ENCODE measurements around the gene SART3.

DNA sequence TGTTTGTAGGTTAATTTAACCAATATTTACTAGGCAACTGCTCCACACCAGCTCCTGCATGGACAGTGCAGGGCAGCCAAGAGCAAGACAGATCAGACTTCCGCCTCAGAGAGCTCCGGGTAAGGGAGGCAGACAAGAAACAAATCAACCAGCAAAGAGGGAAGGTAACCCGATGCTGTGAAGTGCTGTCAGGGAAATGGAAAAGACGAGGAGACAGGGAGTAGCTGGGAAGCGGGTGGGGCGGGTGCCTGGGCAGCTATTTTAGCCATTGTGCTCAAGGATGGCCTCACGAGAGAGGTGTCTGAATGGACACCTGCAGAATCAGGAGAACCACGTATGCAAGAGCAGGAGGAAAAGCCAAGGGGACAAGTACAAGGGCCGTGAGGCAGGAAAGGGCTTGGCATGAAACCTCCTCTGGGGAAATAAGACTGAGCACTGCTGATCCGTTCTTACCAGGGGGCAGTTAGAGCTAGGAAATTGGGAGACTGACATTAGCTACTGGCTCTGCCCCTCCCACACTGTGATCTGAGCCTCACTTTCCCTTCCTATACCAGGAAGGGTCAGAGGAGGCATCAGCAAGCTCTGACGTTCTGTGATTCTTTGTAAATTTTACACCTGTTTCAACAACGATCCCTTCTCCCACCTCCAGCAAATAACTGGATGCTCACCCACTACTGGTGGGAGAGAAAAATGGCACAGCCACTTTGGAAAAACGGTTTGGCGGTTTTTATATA is 43.4 kb upstream of the SART3 start:
- TF ChIP-seq, protein P1, sequence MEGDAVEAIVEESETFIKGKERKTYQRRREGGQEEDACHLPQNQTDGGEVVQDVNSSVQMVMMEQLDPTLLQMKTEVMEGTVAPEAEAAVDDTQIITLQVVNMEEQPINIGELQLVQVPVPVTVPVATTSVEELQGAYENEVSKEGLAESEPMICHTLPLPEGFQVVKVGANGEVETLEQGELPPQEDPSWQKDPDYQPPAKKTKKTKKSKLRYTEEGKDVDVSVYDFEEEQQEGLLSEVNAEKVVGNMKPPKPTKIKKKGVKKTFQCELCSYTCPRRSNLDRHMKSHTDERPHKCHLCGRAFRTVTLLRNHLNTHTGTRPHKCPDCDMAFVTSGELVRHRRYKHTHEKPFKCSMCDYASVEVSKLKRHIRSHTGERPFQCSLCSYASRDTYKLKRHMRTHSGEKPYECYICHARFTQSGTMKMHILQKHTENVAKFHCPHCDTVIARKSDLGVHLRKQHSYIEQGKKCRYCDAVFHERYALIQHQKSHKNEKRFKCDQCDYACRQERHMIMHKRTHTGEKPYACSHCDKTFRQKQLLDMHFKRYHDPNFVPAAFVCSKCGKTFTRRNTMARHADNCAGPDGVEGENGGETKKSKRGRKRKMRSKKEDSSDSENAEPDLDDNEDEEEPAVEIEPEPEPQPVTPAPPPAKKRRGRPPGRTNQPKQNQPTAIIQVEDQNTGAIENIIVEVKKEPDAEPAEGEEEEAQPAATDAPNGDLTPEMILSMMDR (IDR thresholded peaks at IDR 0.05), result no peak
- TF ChIP-seq POLR2A (IDR thresholded peaks at IDR 0.05), result no peak

Measured in Peyer's patch (tissue), 4 donors.